Coronary artery (tissue), 2 donors: Measurements from ENCODE around the gene GTF2IRD1.
A peak's percentile ranks its signal among the peaks of the same experiment; 100 is the strongest.
"Not testable (repeated sequence)": the region's sequence is repeated elsewhere in the genome, so short reads cannot be mapped to it uniquely, and the experiment has no call there.

ENCODE experiments used
- DNase-seq: peaks from one replicate; pipeline ENCODE4 v3.0.0-alpha.2; 2017; ENCODE audit warnings: low spot score
- H3K27ac ChIP-seq, 2 donors: fragments of 200-600 bp; sonication (generic); one replicate each; pipeline ENCODE4 v1.5.1; 2016 to 2019
- H3K4me3 ChIP-seq: fragments of 200-600 bp; sonication (generic); 2 replicates; pipeline ENCODE4 v1.5.1; 2016; ENCODE audit warnings: mild to moderate bottlenecking, moderate library complexity
- CTCF ChIP-seq: fragments of 200-600 bp; sonication (generic); IDR thresholded peaks from one replicate; pipeline ENCODE4 v1.5.1; 2019; ENCODE audit warnings: antibody characterized with exemption

The GTF2IRD1 gene

DNA sequence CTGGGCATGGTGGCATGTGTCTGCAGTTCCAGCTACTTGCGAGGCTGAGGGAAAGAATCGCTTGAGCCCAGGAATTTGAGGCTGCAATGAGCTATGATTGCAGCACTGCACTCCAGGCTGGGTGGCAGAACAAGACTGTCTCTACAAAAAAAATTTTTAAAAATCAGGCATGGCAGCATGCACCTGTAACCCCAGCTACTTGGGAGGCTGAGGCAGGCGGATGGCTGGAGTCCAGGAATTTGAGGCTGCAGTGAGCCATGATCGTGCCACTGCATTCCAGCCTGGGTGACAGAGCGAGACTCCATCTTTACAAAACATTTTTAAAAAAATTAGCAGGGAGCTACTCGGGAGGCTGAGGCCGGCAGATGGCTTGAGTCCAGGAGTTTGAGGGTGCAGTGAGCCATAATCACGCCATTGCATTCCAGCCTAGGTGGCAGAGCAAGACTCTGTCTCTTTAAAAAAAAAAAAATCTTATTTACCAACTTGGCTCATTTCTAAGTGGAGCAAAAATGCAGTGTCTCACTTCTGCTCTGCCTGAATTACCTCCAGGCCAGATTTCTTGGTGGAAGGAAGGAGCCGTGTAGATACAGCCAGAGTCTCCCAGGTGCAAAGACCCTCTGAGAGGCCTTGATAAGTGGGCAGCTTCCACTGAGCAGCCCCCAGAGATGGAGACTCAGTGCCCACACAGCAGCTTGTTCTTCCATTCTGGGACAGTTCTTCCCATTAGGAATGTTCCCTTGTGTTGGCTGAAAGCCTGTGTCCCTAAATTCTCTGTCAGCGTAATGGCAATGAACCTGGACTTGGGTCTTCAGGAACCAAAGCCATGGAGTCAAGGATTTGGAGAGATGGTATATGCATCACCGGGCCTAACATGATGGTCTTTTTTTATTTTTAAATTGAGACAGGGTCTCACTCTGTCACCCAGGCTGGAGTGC, 30.0 kb downstream of the GTF2IRD1 start:
- DNase-seq: no peak

GRCh38 chr7:74485611-74486010, 31.9 kb downstream of the GTF2IRD1 start:
- TF ChIP-seq CTCF: no peak

More for the DNA sequence above, 30.0 kb downstream of the GTF2IRD1 start:
- no peak for TF ChIP-seq CTCF
- peak overlapping the region; percentile 57 to 81 for H3K27ac ChIP-seq
- H3K4me3 ChIP-seq: no peak overlapping the region

GRCh38 chr7:74488518-74489030, 34.9 kb downstream of the GTF2IRD1 start:
- not testable (repeated sequence) for H3K4me3 ChIP-seq, H3K27ac ChIP-seq, DNase-seq

More at GRCh38 chr7:74485611-74486010, 31.9 kb downstream of the GTF2IRD1 start:
- DNase-seq: no peak
- no peak overlapping the region for H3K27ac ChIP-seq
- H3K4me3 ChIP-seq: no peak overlapping the region

- H3K27ac ChIP-seq: no peak overlapping the region
- no peak for TF ChIP-seq CTCF
- no peak for DNase-seq
Observed at GRCh38 chr7:74489997-74490945, 36.6 kb downstream of the GTF2IRD1 start.

DNA sequence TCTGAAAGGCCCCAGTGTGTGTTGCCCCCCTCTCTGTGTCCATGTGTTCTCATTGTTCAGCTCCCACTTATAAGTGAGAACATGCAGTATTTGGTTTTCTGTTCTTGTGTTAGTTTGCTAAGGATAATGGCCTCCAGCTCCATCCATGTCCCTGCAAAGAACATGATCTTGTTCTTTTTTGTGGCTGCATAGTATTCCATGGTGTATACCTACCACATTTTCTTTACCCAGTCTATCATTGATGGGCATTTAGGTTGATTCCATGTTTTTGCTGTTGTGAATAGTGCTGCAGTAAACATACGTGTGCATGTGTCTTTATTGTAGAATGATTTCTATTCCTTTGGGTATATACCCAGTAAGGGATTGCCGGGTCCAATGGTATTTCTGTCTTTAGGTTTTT, 37.8 kb downstream of the GTF2IRD1 start:
- H3K27ac ChIP-seq, DNase-seq, H3K4me3 ChIP-seq: not testable (repeated sequence)

More at GRCh38 chr7:74489997-74490945, 36.6 kb downstream of the GTF2IRD1 start:
- H3K4me3 ChIP-seq: no peak overlapping the region

DNA sequence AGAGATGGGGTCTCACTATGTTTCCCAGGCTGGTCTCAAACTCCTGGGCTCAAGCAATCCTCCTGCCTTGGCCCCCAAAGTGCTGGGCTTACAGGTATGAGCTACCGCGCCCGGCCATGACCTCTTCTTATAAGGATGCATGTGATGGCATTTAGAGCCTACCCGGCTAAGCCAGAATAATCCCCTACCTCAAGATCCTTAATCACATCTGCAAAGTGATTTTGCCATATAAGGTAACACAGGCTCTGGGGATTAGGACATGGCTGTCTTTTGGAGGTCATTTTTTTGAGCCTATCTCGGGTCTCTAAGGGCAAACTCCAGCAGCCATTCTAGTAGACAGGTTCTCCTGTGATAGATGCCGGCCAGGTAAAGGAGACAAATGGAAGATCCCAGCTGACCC, 39.6 kb downstream of the GTF2IRD1 start:
- DNase-seq: no peak
- no peak overlapping the region for H3K27ac ChIP-seq
- no peak overlapping the region for H3K4me3 ChIP-seq
- no peak for TF ChIP-seq CTCF

DNA sequence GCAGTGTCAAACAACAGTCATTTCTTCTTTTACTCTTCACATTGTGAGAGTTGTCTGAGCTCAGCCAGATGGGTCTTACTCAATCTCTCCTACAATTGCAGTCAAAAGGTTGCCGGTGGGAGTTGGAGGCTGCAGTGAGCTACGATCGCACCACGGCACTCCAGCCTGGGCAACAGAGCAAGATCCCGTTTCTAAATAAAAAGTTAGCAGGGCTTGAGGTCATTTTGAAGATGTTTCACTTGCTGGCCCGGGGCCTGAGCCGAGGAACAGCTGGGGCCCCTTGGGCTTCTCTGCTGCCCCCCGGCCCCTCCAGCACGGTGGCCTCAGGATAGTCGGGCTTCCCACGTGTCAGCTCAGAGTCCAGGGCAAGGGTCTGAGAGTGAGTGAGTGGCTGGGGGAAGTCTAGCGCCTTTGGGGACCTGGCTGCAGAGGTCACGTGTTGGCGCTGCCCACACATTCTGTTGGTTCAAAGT, 40.4 kb downstream of the GTF2IRD1 start:
- TF ChIP-seq CTCF: no peak
- DNase-seq: no peak
- Histone ChIP-seq H3K27ac (no peak overlapping the region), H3K4me3 (no peak overlapping the region)
